ENCODE data around the gene LYAR. TPM values are rescaled to one million over a fixed set of nuclear protein-coding genes. Genes with fewer than 3 reads are reported as not detected.
"Not testable (repeated sequence)": the region's sequence is repeated elsewhere in the genome, so short reads cannot be mapped to it uniquely, and the experiment has no call there.

The LYAR gene
- total and polyA plus RNA-seq, 10 of the 15 experiments (the other 5 are each of a cell fraction or from before 2014, with no cell fraction given): 18.3 to 85.4 (median 40.1) TPM

GRCh38 chr4:4245172-4245571 is 44.8 kb downstream of the LYAR start:
- ChIA-PET POLR2A (no interaction called here), CTCF (no interaction called here), RAD21 (ENCODE audit: unreplicated experiment) (no interaction called here), SMC1A (ENCODE audit: uncharacterized antibody, unreplicated experiment) (no interaction called here)
- ATAC-seq (no peak), DNase-seq (ENCODE audit: low read depth, low spot score) (no peak), FAIRE-seq (no peak)
- no peak overlapping the region for H3K4me2 ChIP-seq (ENCODE audit: control insufficient read depth, insufficient read depth)
- in situ Hi-C loops (cut with MboI): no loop called here
- H3K9me3 ChIP-seq (replicated peaks; ENCODE audit: control insufficient read depth, insufficient read depth, low read length): no peaks in the 10 kb centered on the region
- no peak overlapping the region for H3K27ac ChIP-seq (ENCODE audit: control insufficient read depth, insufficient read depth)
- no peak overlapping the region for H3K9ac ChIP-seq (ENCODE audit: control insufficient read depth, insufficient read depth, low read length)
- intact Hi-C loops (cut with micrococcal nuclease; ENCODE audit: unreplicated experiment): no loop called here
- 100% methylated on average over 1 of the region's 1 CpG for WGBS (ENCODE audit: insufficient coverage, insufficient replicate concordance, low lambda C conversion rate, missing lambda C conversion rate)
- no peaks in the 10 kb centered on the region for H4K20me1 ChIP-seq (ENCODE audit: control insufficient read depth, insufficient read depth)
- no TSS peak for BruUV-seq (replicated peaks)
- TF ChIP-seq RELA (IDR thresholded peaks at IDR 0.05; ENCODE audit: borderline replicate concordance, partially characterized antibody): no peak
- TF ChIP-seq MYC (IDR thresholded peaks at IDR 0.05; ENCODE audit: insufficient read depth, insufficient read length, insufficient replicate concordance, low read length, severe bottlenecking): no peak
- TF ChIP-seq ZBTB33 (IDR thresholded peaks at IDR 0.05): no peak
- TF ChIP-seq SIX5 (IDR thresholded peaks at IDR 0.05; ENCODE audit: low read depth, low read length, severe bottlenecking): no peak
- no peak for TF ChIP-seq NR2F1 (conservative IDR thresholded peaks at IDR 0.05)
- no peak for TF ChIP-seq USF1 (IDR thresholded peaks at IDR 0.05; ENCODE audit: borderline replicate concordance, extremely low read length, insufficient read depth, low read depth, low read length)
- no peak for TF ChIP-seq ZNF207 (IDR thresholded peaks at IDR 0.05; ENCODE audit: borderline replicate concordance)
- TF ChIP-seq MYB (IDR thresholded peaks at IDR 0.05; ENCODE audit: borderline replicate concordance, low read depth, low read length): no peak
- no peak for TF ChIP-seq PAX5 (IDR thresholded peaks at IDR 0.05; ENCODE audit: borderline replicate concordance, low read depth, low read length)
- TF ChIP-seq SMAD5 (IDR thresholded peaks at IDR 0.05; ENCODE audit: low read depth): no peak
- H3K4me1 ChIP-seq (ENCODE audit: control insufficient read depth, insufficient read depth, low read length): peaks cover 7% of the 10 kb centered on the region
- H3K27me3 ChIP-seq (replicated peaks in 1 of 2; ENCODE audit: control insufficient read depth in 2 of 2, insufficient read depth in 2 of 2, low read length in 1 of 2): no peaks in the 10 kb centered on the region
- no peak overlapping the region for H3K4me3 ChIP-seq
- H3K79me2 ChIP-seq (ENCODE audit: control insufficient read depth, insufficient read depth, low read length): peaks cover 13% of the 10 kb centered on the region
- peaks cover 3 to 6% of the 10 kb centered on the region in 2 experiments; a peak in 3 of 4 replicates for H3K36me3 ChIP-seq (ENCODE audit: control insufficient read depth in 2 of 2, insufficient read depth in 2 of 2, low read length in 1 of 2)
- no peak overlapping the region for H2AFZ ChIP-seq (ENCODE audit: control insufficient read depth, low read depth, low read length)

- FAIRE-seq; H3K9ac ChIP-seq (ENCODE audit: control insufficient read depth, insufficient read depth, low read length); POLR2A ChIA-PET; H3K9me3 ChIP-seq (replicated peaks; ENCODE audit: control insufficient read depth, insufficient read depth, low read length); H3K79me2 ChIP-seq (ENCODE audit: control insufficient read depth, insufficient read depth, low read length); H3K27me3 ChIP-seq (replicated peaks in 1 of 2; ENCODE audit: control insufficient read depth in 2 of 2, insufficient read depth in 2 of 2, low read length in 1 of 2); ATAC-seq; H2AFZ ChIP-seq (ENCODE audit: control insufficient read depth, low read depth, low read length); BruUV-seq (replicated peaks); intact Hi-C loops (cut with micrococcal nuclease; ENCODE audit: unreplicated experiment); H3K4me1 ChIP-seq (ENCODE audit: control insufficient read depth, insufficient read depth, low read length); DNase-seq (ENCODE audit: low read depth, low spot score); SMC1A ChIA-PET (ENCODE audit: uncharacterized antibody, unreplicated experiment); H3K4me2 ChIP-seq (ENCODE audit: control insufficient read depth, insufficient read depth); RAD21 ChIA-PET (ENCODE audit: unreplicated experiment); H3K27ac ChIP-seq (ENCODE audit: control insufficient read depth, insufficient read depth); H3K36me3 ChIP-seq (ENCODE audit: control insufficient read depth in 2 of 2, insufficient read depth in 2 of 2, low read length in 1 of 2); H3K4me3 ChIP-seq; CTCF ChIA-PET; H4K20me1 ChIP-seq (ENCODE audit: control insufficient read depth, insufficient read depth); in situ Hi-C loops (cut with MboI): not testable (repeated sequence)
- WGBS (ENCODE audit: insufficient coverage, insufficient replicate concordance, low lambda C conversion rate, missing lambda C conversion rate): 100% methylated on average over 3 of the region's 3 CpGs
Observed at GRCh38 chr4:4239551-4239950, 50.4 kb downstream of the LYAR start.
